ENCODE data around the gene MAGED1. TPM values are rescaled to one million over a fixed set of nuclear protein-coding genes. Genes with fewer than 3 reads are reported as not detected.

The MAGED1 gene
- total and polyA plus RNA-seq, 2 of the 8 experiments (the other 6 are each of a cell fraction or from before 2014, with no cell fraction given) = 91.0 to 91.1 TPM

DNA sequence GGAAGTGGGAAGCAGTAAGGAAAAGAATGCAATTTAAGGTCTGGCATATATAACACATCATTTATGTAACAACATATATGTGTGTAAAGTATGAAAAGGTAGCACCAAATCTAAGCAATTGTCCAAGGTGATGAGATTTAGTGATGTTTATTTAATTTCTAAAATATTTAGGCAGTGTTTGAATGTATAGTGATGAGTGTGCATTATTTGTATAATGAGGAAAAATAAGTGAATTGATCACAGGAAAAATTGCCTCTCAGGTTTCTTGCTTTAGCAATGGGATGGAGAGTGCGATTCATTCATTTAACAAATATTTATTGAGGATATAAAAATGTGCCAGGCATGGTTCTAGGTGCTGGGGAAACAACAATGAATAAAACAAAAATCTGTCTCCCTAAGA, 2.2 kb upstream of the MAGED1 start:
- peaks cover 5% of the 10 kb centered on the region; the same call in 1 of the 2 replicates for H3K23me2 ChIP-seq (ENCODE audit: low read depth, low read length)
- no peak overlapping the region for H2BK5ac ChIP-seq (ENCODE audit: low read depth, low read length)
- no peak overlapping the region for H2BK120ac ChIP-seq (replicated peaks; ENCODE audit: low read depth, low read length)
- H3K4me1 ChIP-seq (replicated peaks in 1 of 4; ENCODE audit: control insufficient read depth in 3 of 4, insufficient read depth in 4 of 4, low read length in 3 of 4) = peaks cover 0 to 13% (median 4%) of the 10 kb centered on the region in 4 experiments; a peak in 4 of 7 replicates
- no peak for DNase-seq (ENCODE audit: low read depth in 1 of 2, low spot score in 2 of 2)
- no peak overlapping the region for H2AFZ ChIP-seq (ENCODE audit: low read length)
- no peak overlapping the region for H3K27ac ChIP-seq (ENCODE audit: low read depth, low read length)
- no peak overlapping the region for H2AK5ac ChIP-seq (ENCODE audit: low read depth, low read length)
- no peak overlapping the region for H3K4me2 ChIP-seq (ENCODE audit: insufficient read depth in 1 of 2, low read depth in 2 of 2, low read length in 2 of 2)
- H4K91ac ChIP-seq (replicated peaks; ENCODE audit: insufficient read length, low read length) = no peak overlapping the region
- WGBS, 2 experiments (ENCODE audit: extremely low coverage in 1 of 2, insufficient coverage in 1 of 2, insufficient read length in 1 of 2, insufficient replicate concordance in 2 of 2, low coverage in 1 of 2, low lambda C conversion rate in 2 of 2, missing lambda C conversion rate in 1 of 2) = 75% methylated on average over 1 of the region's 1 CpG; no CpG with 5 or more reads in 1 of the 2 experiments
- H4K5ac ChIP-seq (ENCODE audit: insufficient read length, low read depth, low read length) = no peak overlapping the region
- H3K9ac ChIP-seq (replicated peaks in 1 of 4; ENCODE audit: extremely low read depth in 1 of 4, low read depth in 3 of 4, low read length in 3 of 4) = no peak overlapping the region
- CTCF ChIA-PET (ENCODE audit: partially characterized antibody) = no interaction called here
- H4K20me1 ChIP-seq (replicated peaks in 1 of 2; ENCODE audit: control insufficient read depth in 1 of 2, insufficient read depth in 2 of 2, low read length in 2 of 2) = no peaks in the 10 kb centered on the region
- H3K27me3 ChIP-seq (replicated peaks in 1 of 4; ENCODE audit: control insufficient read depth in 3 of 4, extremely low read depth in 1 of 4, insufficient read depth in 3 of 4, low read length in 3 of 4) = no peaks in the 10 kb centered on the region
- H3K56ac ChIP-seq (replicated peaks; ENCODE audit: insufficient read length, low read depth, low read length) = no peak overlapping the region
- H3K79me1 ChIP-seq (ENCODE audit: low read depth, low read length) = no peaks in the 10 kb centered on the region
- H3K18ac ChIP-seq (ENCODE audit: extremely low read depth, low read length) = no peak overlapping the region
- H3K9me3 ChIP-seq (ENCODE audit: insufficient read depth in 2 of 2, low read depth in 1 of 2, low read length in 1 of 2) = no peaks in the 10 kb centered on the region
- no peak overlapping the region for H2BK15ac ChIP-seq (ENCODE audit: low read length)
- no peak overlapping the region for H3K14ac ChIP-seq (ENCODE audit: insufficient read length)
- H4K8ac ChIP-seq (ENCODE audit: extremely low read depth, insufficient read depth, low read length) = no peak overlapping the region
- no peak for TF ChIP-seq TBP (IDR thresholded peaks at IDR 0.05; ENCODE audit: low read depth, low read length)
- no peak for TF ChIP-seq NANOG (IDR thresholded peaks at IDR 0.05; ENCODE audit: insufficient read depth, low read depth, low read length, poor library complexity, severe bottlenecking)
- no peak for TF ChIP-seq CEBPB (IDR thresholded peaks at IDR 0.05; ENCODE audit: low read depth, low read length)
- no peak for TF ChIP-seq KDM1A (IDR thresholded peaks at IDR 0.05; ENCODE audit: borderline replicate concordance, low read length)
- TF ChIP-seq, protein P1, sequence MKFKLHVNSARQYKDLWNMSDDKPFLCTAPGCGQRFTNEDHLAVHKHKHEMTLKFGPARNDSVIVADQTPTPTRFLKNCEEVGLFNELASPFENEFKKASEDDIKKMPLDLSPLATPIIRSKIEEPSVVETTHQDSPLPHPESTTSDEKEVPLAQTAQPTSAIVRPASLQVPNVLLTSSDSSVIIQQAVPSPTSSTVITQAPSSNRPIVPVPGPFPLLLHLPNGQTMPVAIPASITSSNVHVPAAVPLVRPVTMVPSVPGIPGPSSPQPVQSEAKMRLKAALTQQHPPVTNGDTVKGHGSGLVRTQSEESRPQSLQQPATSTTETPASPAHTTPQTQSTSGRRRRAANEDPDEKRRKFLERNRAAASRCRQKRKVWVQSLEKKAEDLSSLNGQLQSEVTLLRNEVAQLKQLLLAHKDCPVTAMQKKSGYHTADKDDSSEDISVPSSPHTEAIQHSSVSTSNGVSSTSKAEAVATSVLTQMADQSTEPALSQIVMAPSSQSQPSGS (IDR thresholded peaks at IDR 0.05; ENCODE audit: low read length) = no peak
- TF ChIP-seq RAD21 (IDR thresholded peaks at IDR 0.05 in 1 of 2, conservative IDR thresholded peaks at IDR 0.05 in 1 of 2; ENCODE audit: low read depth in 2 of 2, low read length in 2 of 2) = no peak
- TF ChIP-seq CBX5 (IDR thresholded peaks at IDR 0.05; ENCODE audit: low read depth, low read length) = no peak
- TF ChIP-seq GTF2F1 (IDR thresholded peaks at IDR 0.05; ENCODE audit: borderline replicate concordance, low read depth, low read length) = no peak
- TF ChIP-seq SIX5 (IDR thresholded peaks at IDR 0.05; ENCODE audit: low read depth, low read length) = no peak
- no peak for TF ChIP-seq CREB1 (IDR thresholded peaks at IDR 0.05)
- no peak overlapping the region for H3K4me3 ChIP-seq (ENCODE audit: extremely low read depth in 1 of 4, insufficient read depth in 2 of 4, low read depth in 3 of 4, low read length in 4 of 4)
- H3K36me3 ChIP-seq (ENCODE audit: control insufficient read depth in 2 of 4, insufficient read depth in 4 of 4, low read length in 3 of 4) = peaks cover 0 to 8% (median 2%) of the 10 kb centered on the region in 4 experiments; a peak in 4 of 8 replicates
- H3K23ac ChIP-seq (ENCODE audit: insufficient read length) = no peak overlapping the region
- H3K79me2 ChIP-seq (ENCODE audit: control insufficient read depth in 1 of 2, insufficient read depth in 2 of 2, low read length in 2 of 2) = no peaks in the 10 kb centered on the region
- H2BK20ac ChIP-seq (ENCODE audit: low read length) = no peak overlapping the region
- FAIRE-seq = no peak
- H3K4ac ChIP-seq (replicated peaks; ENCODE audit: insufficient read length, low read depth, low read length) = no peak overlapping the region
- H2BK12ac ChIP-seq (ENCODE audit: low read depth, low read length) = no peak overlapping the region
- POLR2A ChIA-PET (ENCODE audit: partially characterized antibody) = interaction anchor here (3.7 kb wide), 1 partner anchor 12 kb away, joined by 13 read pairs; no protein-coding TSS in a partner anchor

Data from H1 (cell line).